GM12878 (cell line): Measurements from ENCODE around the gene SYNDIG1. TPM values are rescaled to one million over a fixed set of nuclear protein-coding genes. Genes with fewer than 3 reads are reported as not detected.

ENCODE experiments used
- ATAC-seq: fragments of 200-7000 bp; cut with Tn5 transposase; 3 replicates; pipeline ENCODE4 v1.9.1; 2020; ENCODE audit warnings: mild to moderate bottlenecking, moderate library complexity
- BruUV-seq: library from RNA; stranded (reverse); fragments of 400-500 nt; replicated peaks from 2 replicates; lab custom pipeline; 2021; lab: Mats Ljungman, UMichigan
- CTCF ChIA-PET: fragments of 300-600 bp; sonication (Branson Sonifier 250); formaldehyde crosslinking; extraction: SDS; loops from one replicate; lab custom pipeline; 2021; ENCODE audit warnings: inconsistent platforms; lab: Yijun Ruan, JAX
- POLR2A ChIA-PET: fragments of 350-600 bp; formaldehyde crosslinking; extraction: SDS; loops from one replicate; lab custom pipeline; 2021; ENCODE audit warnings: inconsistent platforms; lab: Charles Lee
- RAD21 ChIA-PET: fragments of 300-600 bp; sonication (Branson Sonifier 250); formaldehyde crosslinking; loops from one replicate; lab custom pipeline; 2023; ENCODE audit warnings: antibody characterized with exemption; ENCODE audit not compliant: unreplicated experiment; lab: Charles Lee
- SMC1A ChIA-PET: fragments of 300-600 bp; sonication (Branson Sonifier 250); formaldehyde crosslinking; loops from one replicate; lab custom pipeline; 2023; ENCODE audit not compliant: unreplicated experiment, uncharacterized antibody; lab: Charles Lee
- DNase-seq: peaks from one replicate; pipeline ENCODE4 v3.0.0-alpha.2; 2011; ENCODE audit warnings: low read depth, low spot score
- FAIRE-seq: peaks from 3 replicates; lab custom pipeline; 2011; peaks lifted over from hg19 to GRCh38; lab: Jason Lieb, UNC
- H2AFZ ChIP-seq: 2 replicates; pipeline ENCODE4 v1.6.0; 2011; ENCODE audit warnings: low read depth, low read length, control low read depth; ENCODE audit not compliant: control insufficient read depth
- H3K27ac ChIP-seq: 2 replicates; pipeline ENCODE4 v1.5.1; 2011; ENCODE audit warnings: control low read depth; ENCODE audit not compliant: control insufficient read depth, insufficient read depth
- H3K27me3 ChIP-seq, 2 experiments: replicated peaks in 1 of 2; 2 replicates each; pipeline versions ENCODE4 v1.6.0 to v1.6.1; 2011; ENCODE audit warnings: low read length in 1 of 2; ENCODE audit not compliant: control insufficient read depth in 2 of 2, insufficient read depth in 2 of 2
- H3K36me3 ChIP-seq, 2 experiments: 2 replicates each; pipeline ENCODE4 v1.5.1; 2011; ENCODE audit warnings: low read length in 1 of 2; ENCODE audit not compliant: control insufficient read depth in 2 of 2, insufficient read depth in 2 of 2
- H3K4me1 ChIP-seq: 2 replicates; pipeline ENCODE4 v1.6.1; 2011; ENCODE audit warnings: mild to moderate bottlenecking, low read length, moderate library complexity, mixed read lengths; ENCODE audit not compliant: control insufficient read depth, insufficient read depth
- H3K4me2 ChIP-seq: 2 replicates; pipeline ENCODE4 v1.6.0; 2011; ENCODE audit warnings: control low read depth; ENCODE audit not compliant: control insufficient read depth, insufficient read depth
- H3K4me3 ChIP-seq: fragments of 200-600 bp; sonication (generic); 2 replicates; pipeline ENCODE4 v1.5.1; 2016
- H3K79me2 ChIP-seq: 2 replicates; pipeline ENCODE4 v1.6.0; 2011; ENCODE audit warnings: low read length; ENCODE audit not compliant: control insufficient read depth, insufficient read depth
- H3K9ac ChIP-seq: 2 replicates; pipeline ENCODE4 v1.8.0; 2011; ENCODE audit warnings: low read length, control low read depth, mixed read lengths; ENCODE audit not compliant: control insufficient read depth, insufficient read depth
- H3K9me3 ChIP-seq: replicated peaks from 3 replicates; pipeline ENCODE4 v1.5.1; 2011; ENCODE audit warnings: mild to moderate bottlenecking, low read length; ENCODE audit not compliant: control insufficient read depth, insufficient read depth
- H4K20me1 ChIP-seq: 2 replicates; pipeline ENCODE4 v1.6.0; 2011; ENCODE audit not compliant: control insufficient read depth, insufficient read depth
- ETV6 ChIP-seq, 2 experiments: fragments of 450-650 bp in 1 of 2; IDR thresholded peaks in 1 of 2; conservative IDR thresholded peaks in 1 of 2; 2 replicates each; pipeline ENCODE4 v1.6.1; 2014; ENCODE audit warnings: antibody characterized with exemption in 1 of 2, borderline replicate concordance in 1 of 2, low read depth in 1 of 2, mild to moderate bottlenecking in 1 of 2, moderate library complexity in 1 of 2
- HDAC6 ChIP-seq: fragments of 200-600 bp; sonication (generic); IDR thresholded peaks from one replicate; pipeline ENCODE4 v1.8.0; 2017; ENCODE audit warnings: antibody characterized with exemption; ENCODE audit not compliant: unreplicated experiment
- IKZF2 ChIP-seq, 2 experiments: fragments of 450-650 bp; IDR thresholded peaks; 2 replicates each; pipeline ENCODE4 v1.6.1; 2017; ENCODE audit warnings: mild to moderate bottlenecking in 2 of 2, moderate library complexity in 2 of 2
- IRF4 ChIP-seq: IDR thresholded peaks from 2 replicates; pipeline ENCODE4 v1.6.1; 2011; ENCODE audit warnings: low read depth, low read length
- MEF2B ChIP-seq: fragments of 450-650 bp; IDR thresholded peaks from 2 replicates; pipeline ENCODE4 v1.6.1; 2018; ENCODE audit warnings: mild to moderate bottlenecking, moderate library complexity; ENCODE audit not compliant: partially characterized antibody, poor library complexity, severe bottlenecking
- NBN ChIP-seq: fragments of 450-650 bp; IDR thresholded peaks from 2 replicates; pipeline ENCODE4 v1.6.1; 2016
- NR2F1 ChIP-seq: fragments of 450-650 bp; conservative IDR thresholded peaks from 2 replicates; pipeline ENCODE4 v1.6.1; 2017; ENCODE audit warnings: mild to moderate bottlenecking
- PML ChIP-seq: IDR thresholded peaks from 2 replicates; pipeline ENCODE4 v1.6.1; 2012; ENCODE audit warnings: low read length, inconsistent platforms
- TARDBP ChIP-seq: IDR thresholded peaks from 2 replicates; pipeline ENCODE4 v1.6.1; 2016; ENCODE audit warnings: borderline replicate concordance
- ZZZ3 ChIP-seq: IDR thresholded peaks from 2 replicates; pipeline ENCODE4 v1.6.1; 2011; ENCODE audit warnings: low read depth; ENCODE audit not compliant: control insufficient read depth, insufficient read length
- WGBS: methylation state at CpG from one replicate; pipeline ENCODE4 v1.1.6; 2016; ENCODE audit warnings: low lambda C conversion rate; ENCODE audit not compliant: insufficient replicate concordance, insufficient coverage; ENCODE audit errors: missing lambda C conversion rate; 5-methylcytosine and 5-hydroxymethylcytosine counted together
- in situ Hi-C: fragments of 300-500 bp; cut with MboI; formaldehyde crosslinking; loops from 9 replicates; pipeline ENCODE4 v1.14.3; 2018; ENCODE audit warnings: mixed read lengths
- intact Hi-C: fragments of 100-400 bp; cut with micrococcal nuclease; formaldehyde crosslinking; loops from one replicate; pipeline ENCODE4 v1.14.2; 2022; ENCODE audit not compliant: unreplicated experiment
- polyA plus RNA-seq, 11 experiments: library from polyadenylated mRNA; depleted of rRNA in 4 of 11; unstranded in 6 of 11; stranded (reverse) in 5 of 11; fragments of >200 nt; fragmentation: Nextera tagmentation in 4 of 11; fragmentation: Illumina TruSeq in 1 of 11; extraction: Ambion mirVana in 4 of 11; extraction: Trizol in 1 of 11; gene quantifications; 1 replicate in 1 of 11; 2 replicates in 10 of 11; pipeline versions ENCODE4 v1.2.1 to v1.2.3, GENCODE V29; 2011 to 2016; ENCODE audit warnings: inconsistent platforms in 2 of 11, missing spikeins in 2 of 11, low read depth in 1 of 11
- total RNA-seq, 4 experiments: library from RNA; depleted of rRNA in 3 of 4; stranded (reverse); fragments of >200 nt in 3 of 4; fragmentation: Illumina TruSeq in 1 of 4; extraction: Trizol in 1 of 4; gene quantifications; 2 replicates each; pipeline versions ENCODE4 v1.2.1 to v1.2.3, GENCODE V29; 2013 to 2021
- TF ChIP-seq, protein P1 (sequence below): IDR thresholded peaks from 2 replicates; pipeline ENCODE4 v1.6.1; 2011; ENCODE audit warnings: borderline replicate concordance, low read depth, mild to moderate bottlenecking, moderate library complexity, mixed read lengths, low read length; ENCODE audit not compliant: insufficient read depth; ENCODE audit errors: extremely low read length
- TF ChIP-seq, protein P2 (sequence below): IDR thresholded peaks from 2 replicates; pipeline ENCODE4 v1.6.1; 2011; ENCODE audit warnings: low read depth, mild to moderate bottlenecking, low read length, moderate library complexity, borderline replicate concordance; ENCODE audit errors: extremely low read depth
- TF ChIP-seq, protein P3 (sequence below): fragments of 450-650 bp; IDR thresholded peaks from 2 replicates; pipeline ENCODE4 v1.6.1; 2014; ENCODE audit warnings: mild to moderate bottlenecking
- TF ChIP-seq, protein P4 (sequence below): fragments of 450-650 bp; conservative IDR thresholded peaks from 2 replicates; pipeline ENCODE4 v1.6.1; 2017; ENCODE audit warnings: mild to moderate bottlenecking, moderate library complexity
- TF ChIP-seq, protein P5 (sequence below): IDR thresholded peaks from 2 replicates; pipeline ENCODE4 v1.6.1; 2012; ENCODE audit warnings: improper control_type of control experiment, low read depth, low read length; ENCODE audit not compliant: insufficient replicate concordance

Gene SYNDIG1
- total and polyA plus RNA-seq, 10 of the 15 experiments (the other 5 are each of a cell fraction or from before 2014, with no cell fraction given), result not detected

DNA sequence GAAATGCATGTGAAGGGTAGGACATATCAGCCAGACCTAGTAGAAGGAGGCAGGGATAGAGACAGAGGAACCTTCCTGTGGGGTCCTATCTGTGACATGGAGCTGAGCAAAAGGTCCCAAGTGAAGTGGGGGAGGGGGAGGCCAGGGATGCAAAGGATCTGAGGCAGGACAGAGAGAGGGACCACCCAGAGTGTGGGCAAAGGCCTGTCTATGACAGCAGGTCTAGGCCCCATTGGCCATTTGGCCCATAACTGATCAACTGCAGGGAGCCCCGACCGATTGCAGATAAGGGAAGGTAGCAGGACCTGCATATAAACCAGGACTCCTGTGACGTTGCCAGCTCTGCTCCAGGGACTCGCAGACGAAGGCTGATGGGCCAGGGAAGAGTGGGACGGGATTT lies 49.6 kb upstream of the SYNDIG1 start:
- BruUV-seq, result no TSS peak
- no peaks in the 10 kb centered on the region for H3K27me3 ChIP-seq
- H3K36me3 ChIP-seq, result no peaks in the 10 kb centered on the region
- CTCF ChIA-PET, result no interaction called here
- H3K79me2 ChIP-seq, result no peaks in the 10 kb centered on the region
- intact Hi-C loops, result no loop called here
- H3K9me3 ChIP-seq, result no peaks in the 10 kb centered on the region; the same call in 2 of the 3 replicates
- ATAC-seq (no peak), FAIRE-seq (no peak), DNase-seq (no peak)
- H3K4me2 ChIP-seq, result no peak overlapping the region
- 15% methylated on average over 6 of the region's 6 CpGs for WGBS
- in situ Hi-C loops, result no loop called here
- H3K4me3 ChIP-seq, result no peak overlapping the region
- RAD21 ChIA-PET, result no interaction called here
- SMC1A ChIA-PET, result no interaction called here
- no peak overlapping the region for H3K9ac ChIP-seq
- H3K27ac ChIP-seq, result no peak overlapping the region
- POLR2A ChIA-PET, result no interaction called here
- no peak overlapping the region for H2AFZ ChIP-seq
- no peaks in the 10 kb centered on the region for H4K20me1 ChIP-seq
- no peaks in the 10 kb centered on the region for H3K4me1 ChIP-seq
- TF ChIP-seq, protein P1, sequence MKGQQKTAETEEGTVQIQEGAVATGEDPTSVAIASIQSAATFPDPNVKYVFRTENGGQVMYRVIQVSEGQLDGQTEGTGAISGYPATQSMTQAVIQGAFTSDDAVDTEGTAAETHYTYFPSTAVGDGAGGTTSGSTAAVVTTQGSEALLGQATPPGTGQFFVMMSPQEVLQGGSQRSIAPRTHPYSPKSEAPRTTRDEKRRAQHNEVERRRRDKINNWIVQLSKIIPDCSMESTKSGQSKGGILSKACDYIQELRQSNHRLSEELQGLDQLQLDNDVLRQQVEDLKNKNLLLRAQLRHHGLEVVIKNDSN, result no peak
- TF ChIP-seq, protein P2, sequence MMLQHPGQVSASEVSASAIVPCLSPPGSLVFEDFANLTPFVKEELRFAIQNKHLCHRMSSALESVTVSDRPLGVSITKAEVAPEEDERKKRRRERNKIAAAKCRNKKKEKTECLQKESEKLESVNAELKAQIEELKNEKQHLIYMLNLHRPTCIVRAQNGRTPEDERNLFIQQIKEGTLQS, result no peak
- TF ChIP-seq HDAC6, result no peak
- TF ChIP-seq, protein P3, sequence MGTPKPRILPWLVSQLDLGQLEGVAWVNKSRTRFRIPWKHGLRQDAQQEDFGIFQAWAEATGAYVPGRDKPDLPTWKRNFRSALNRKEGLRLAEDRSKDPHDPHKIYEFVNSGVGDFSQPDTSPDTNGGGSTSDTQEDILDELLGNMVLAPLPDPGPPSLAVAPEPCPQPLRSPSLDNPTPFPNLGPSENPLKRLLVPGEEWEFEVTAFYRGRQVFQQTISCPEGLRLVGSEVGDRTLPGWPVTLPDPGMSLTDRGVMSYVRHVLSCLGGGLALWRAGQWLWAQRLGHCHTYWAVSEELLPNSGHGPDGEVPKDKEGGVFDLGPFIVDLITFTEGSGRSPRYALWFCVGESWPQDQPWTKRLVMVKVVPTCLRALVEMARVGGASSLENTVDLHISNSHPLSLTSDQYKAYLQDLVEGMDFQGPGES, result no peak
- no peak for TF ChIP-seq ETV6 (conservative IDR thresholded peaks at IDR 0.05 in 1 of 2, IDR thresholded peaks at IDR 0.05 in 1 of 2; ENCODE audit: borderline replicate concordance in 1 of 2, low read depth in 1 of 2)
- TF ChIP-seq NBN, result no peak
- no peak for TF ChIP-seq NR2F1
- no peak for TF ChIP-seq IRF4
- no peak for TF ChIP-seq PML
- no peak for TF ChIP-seq MEF2B
- TF ChIP-seq TARDBP, result no peak
- no peak for TF ChIP-seq IKZF2 (IDR thresholded peaks at IDR 0.05)
- TF ChIP-seq ZZZ3, result no peak
- TF ChIP-seq, protein P4, sequence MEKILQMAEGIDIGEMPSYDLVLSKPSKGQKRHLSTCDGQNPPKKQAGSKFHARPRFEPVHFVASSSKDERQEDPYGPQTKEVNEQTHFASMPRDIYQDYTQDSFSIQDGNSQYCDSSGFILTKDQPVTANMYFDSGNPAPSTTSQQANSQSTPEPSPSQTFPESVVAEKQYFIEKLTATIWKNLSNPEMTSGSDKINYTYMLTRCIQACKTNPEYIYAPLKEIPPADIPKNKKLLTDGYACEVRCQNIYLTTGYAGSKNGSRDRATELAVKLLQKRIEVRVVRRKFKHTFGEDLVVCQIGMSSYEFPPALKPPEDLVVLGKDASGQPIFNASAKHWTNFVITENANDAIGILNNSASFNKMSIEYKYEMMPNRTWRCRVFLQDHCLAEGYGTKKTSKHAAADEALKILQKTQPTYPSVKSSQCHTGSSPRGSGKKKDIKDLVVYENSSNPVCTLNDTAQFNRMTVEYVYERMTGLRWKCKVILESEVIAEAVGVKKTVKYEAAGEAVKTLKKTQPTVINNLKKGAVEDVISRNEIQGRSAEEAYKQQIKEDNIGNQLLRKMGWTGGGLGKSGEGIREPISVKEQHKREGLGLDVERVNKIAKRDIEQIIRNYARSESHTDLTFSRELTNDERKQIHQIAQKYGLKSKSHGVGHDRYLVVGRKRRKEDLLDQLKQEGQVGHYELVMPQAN, result no peak
- TF ChIP-seq, protein P5, sequence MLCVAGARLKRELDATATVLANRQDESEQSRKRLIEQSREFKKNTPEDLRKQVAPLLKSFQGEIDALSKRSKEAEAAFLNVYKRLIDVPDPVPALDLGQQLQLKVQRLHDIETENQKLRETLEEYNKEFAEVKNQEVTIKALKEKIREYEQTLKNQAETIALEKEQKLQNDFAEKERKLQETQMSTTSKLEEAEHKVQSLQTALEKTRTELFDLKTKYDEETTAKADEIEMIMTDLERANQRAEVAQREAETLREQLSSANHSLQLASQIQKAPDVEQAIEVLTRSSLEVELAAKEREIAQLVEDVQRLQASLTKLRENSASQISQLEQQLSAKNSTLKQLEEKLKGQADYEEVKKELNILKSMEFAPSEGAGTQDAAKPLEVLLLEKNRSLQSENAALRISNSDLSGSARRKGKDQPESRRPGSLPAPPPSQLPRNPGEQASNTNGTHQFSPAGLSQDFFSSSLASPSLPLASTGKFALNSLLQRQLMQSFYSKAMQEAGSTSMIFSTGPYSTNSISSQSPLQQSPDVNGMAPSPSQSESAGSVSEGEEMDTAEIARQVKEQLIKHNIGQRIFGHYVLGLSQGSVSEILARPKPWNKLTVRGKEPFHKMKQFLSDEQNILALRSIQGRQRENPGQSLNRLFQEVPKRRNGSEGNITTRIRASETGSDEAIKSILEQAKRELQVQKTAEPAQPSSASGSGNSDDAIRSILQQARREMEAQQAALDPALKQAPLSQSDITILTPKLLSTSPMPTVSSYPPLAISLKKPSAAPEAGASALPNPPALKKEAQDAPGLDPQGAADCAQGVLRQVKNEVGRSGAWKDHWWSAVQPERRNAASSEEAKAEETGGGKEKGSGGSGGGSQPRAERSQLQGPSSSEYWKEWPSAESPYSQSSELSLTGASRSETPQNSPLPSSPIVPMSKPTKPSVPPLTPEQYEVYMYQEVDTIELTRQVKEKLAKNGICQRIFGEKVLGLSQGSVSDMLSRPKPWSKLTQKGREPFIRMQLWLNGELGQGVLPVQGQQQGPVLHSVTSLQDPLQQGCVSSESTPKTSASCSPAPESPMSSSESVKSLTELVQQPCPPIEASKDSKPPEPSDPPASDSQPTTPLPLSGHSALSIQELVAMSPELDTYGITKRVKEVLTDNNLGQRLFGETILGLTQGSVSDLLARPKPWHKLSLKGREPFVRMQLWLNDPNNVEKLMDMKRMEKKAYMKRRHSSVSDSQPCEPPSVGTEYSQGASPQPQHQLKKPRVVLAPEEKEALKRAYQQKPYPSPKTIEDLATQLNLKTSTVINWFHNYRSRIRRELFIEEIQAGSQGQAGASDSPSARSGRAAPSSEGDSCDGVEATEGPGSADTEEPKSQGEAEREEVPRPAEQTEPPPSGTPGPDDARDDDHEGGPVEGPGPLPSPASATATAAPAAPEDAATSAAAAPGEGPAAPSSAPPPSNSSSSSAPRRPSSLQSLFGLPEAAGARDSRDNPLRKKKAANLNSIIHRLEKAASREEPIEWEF, result no peak
